Lung (tissue), 12 donors: Measurements from ENCODE around the gene HLA-DMA. TPM values are rescaled to one million over a fixed set of nuclear protein-coding genes. Genes with fewer than 3 reads are reported as not detected.
A peak's percentile ranks its signal among the peaks of the same experiment; 100 is the strongest.

Experiments used
- ATAC-seq: fragments of 200-7000 bp; cut with Tn5 transposase; one replicate; pipeline ENCODE4 v1.9.1; 2020; ENCODE audit warnings: moderate number of reproducible peaks; ENCODE audit not compliant: insufficient read depth, low FRiP score
- DNase-seq, 3 donors: peaks; one replicate each; pipeline ENCODE4 v3.0.0-alpha.2; 2013 to 2017
- H3K27ac ChIP-seq, 2 donors: one replicate each; pipeline ENCODE4 v1.5.1; 2013; ENCODE audit warnings: mild to moderate bottlenecking in 2 of 2, moderate library complexity in 2 of 2, control low read depth in 1 of 2, inconsistent platforms in 1 of 2, low read depth in 1 of 2, low read length in 1 of 2
- H3K27me3 ChIP-seq, 3 donors: one replicate each; pipeline ENCODE4 v1.5.1; 2013; ENCODE audit warnings: low read length in 2 of 3; ENCODE audit not compliant: control insufficient read depth in 3 of 3, insufficient read depth in 3 of 3
- H3K36me3 ChIP-seq, 4 donors: one replicate each; pipeline ENCODE4 v1.5.1; 2013; ENCODE audit warnings: low read length in 4 of 4, mild to moderate bottlenecking in 1 of 4, moderate library complexity in 1 of 4; ENCODE audit not compliant: control insufficient read depth in 4 of 4, insufficient read depth in 4 of 4
- H3K4me1 ChIP-seq, 5 donors: one replicate each; pipeline ENCODE4 v1.5.1; 2013; ENCODE audit warnings: low read length in 5 of 5, mild to moderate bottlenecking in 2 of 5, moderate library complexity in 1 of 5; ENCODE audit not compliant: control insufficient read depth in 5 of 5, insufficient read depth in 5 of 5
- H3K4me3 ChIP-seq: one replicate; pipeline ENCODE4 v1.5.1; 2013; ENCODE audit warnings: mild to moderate bottlenecking, control low read depth, moderate library complexity
- H3K9ac ChIP-seq, 2 donors: one replicate each; pipeline ENCODE4 v1.5.1; 2013; ENCODE audit warnings: low read length in 2 of 2, control low read depth in 1 of 2; ENCODE audit not compliant: insufficient read depth in 1 of 2
- H3K9me3 ChIP-seq, 4 donors: one replicate each; pipeline ENCODE4 v1.5.1; 2013; ENCODE audit warnings: low read length in 3 of 4, mild to moderate bottlenecking in 1 of 4, moderate library complexity in 1 of 4; ENCODE audit not compliant: control insufficient read depth in 4 of 4, insufficient read depth in 3 of 4
- CTCF ChIP-seq: IDR thresholded peaks from 2 replicates; pipeline ENCODE4 v1.5.1; 2012; ENCODE audit warnings: mild to moderate bottlenecking; ENCODE audit errors: control extremely low read depth, extremely low read depth
- WGBS, 2 donors: extraction: QIAGEN DNeasy Blood & Tissue Kit; methylation state at CpG; one replicate each; pipeline ENCODE4 v1.1.7; 2013; 5-methylcytosine and 5-hydroxymethylcytosine counted together
- polyA plus RNA-seq, 2 donors: library from polyadenylated mRNA; stranded (reverse); fragments of 200-250 nt; gene quantifications; one replicate each; pipeline ENCODE4 v1.2.1, GENCODE V29; 2013
- total RNA-seq, 2 donors: library from RNA; depleted of rRNA in 1 of 2; stranded (reverse); fragments of >200 nt in 1 of 2; gene quantifications; one replicate each; pipeline ENCODE4 v1.2.1, GENCODE V29; 2014 to 2021
- donor health status: control.
- donor health status: control.
- donor health status: Bipolar disorder and iron deficiency.
- donor health status: healthy.
- donor health status: DM: yes; HTN: yes; CAD: no.

HLA-DMA gene
- total and polyA plus RNA-seq, 4 donors: 76.8 to 240 (median 118) TPM

- Histone ChIP-seq H3K27ac (peak overlapping the region in 1 of 2 donors; percentile 57), H3K27me3 (peaks cover 0 to 22% (median 12%) of the 10 kb centered on the region in 3 donors), H3K9me3 (no peaks in the 10 kb centered on the region), H3K4me3 (no peak overlapping the region), H3K9ac (no peak overlapping the region), H3K36me3 (peaks cover 0 to 1% (median 0%) of the 10 kb centered on the region in 4 donors), H3K4me1 (peaks cover 0 to 1% (median 0%) of the 10 kb centered on the region in 5 donors)
- ATAC-seq (no peak), DNase-seq (no peak)
- WGBS, 2 donors: 48 to 72% methylated on average over 8 of the region's 8 CpGs
- no peak for TF ChIP-seq CTCF
Observed at GRCh38 chr6:32937230-32937633, 15.7 kb downstream of the HLA-DMA start.

DNA sequence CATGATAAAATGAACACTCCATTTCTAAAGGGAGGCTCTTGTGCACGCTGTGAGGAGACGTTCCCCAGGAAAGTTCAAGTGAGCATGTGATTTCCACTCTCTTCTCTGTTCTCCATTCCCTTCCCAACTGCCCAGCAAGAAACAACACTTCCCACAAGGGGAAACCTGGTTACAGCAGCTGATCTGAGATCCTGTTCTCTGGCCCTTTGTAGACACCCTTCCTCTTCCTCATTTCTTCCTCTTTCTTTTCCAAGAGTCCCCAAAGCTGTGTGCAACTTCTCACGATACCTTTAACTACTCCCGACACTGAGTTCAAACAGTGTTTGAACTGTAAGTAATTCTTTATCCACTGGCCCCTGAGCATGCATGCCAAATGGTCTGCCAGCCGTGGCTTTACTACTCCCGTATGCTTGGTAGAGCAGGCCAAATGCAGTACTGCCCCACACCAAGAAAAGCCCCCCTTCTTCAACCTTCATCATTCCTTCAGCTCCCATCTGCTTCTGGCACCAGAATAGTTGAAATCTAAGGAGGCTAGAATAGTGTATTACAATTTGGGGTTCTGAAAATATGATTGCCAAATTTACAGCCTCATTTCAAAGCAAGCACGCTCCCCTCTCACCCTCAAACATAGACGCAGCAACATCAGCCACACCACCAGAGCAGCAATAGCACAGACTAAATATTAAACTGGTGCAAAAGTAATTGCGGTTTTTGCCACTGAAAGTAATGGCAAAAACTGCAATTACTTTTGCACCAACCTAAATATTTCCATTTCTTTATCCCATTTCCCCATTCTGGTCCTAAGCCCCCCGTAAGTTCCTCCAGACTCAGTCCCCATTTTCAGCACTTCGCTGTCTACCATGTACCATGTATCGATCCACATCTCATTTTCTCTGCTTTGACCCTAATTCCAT lies 16.4 kb downstream of the HLA-DMA start:
- Histone ChIP-seq H3K36me3 (peaks cover 0 to 1% (median 0%) of the 10 kb centered on the region in 4 donors), H3K27ac (peak overlapping the region in 1 of 2 donors; percentile 57), H3K9me3 (no peaks in the 10 kb centered on the region), H3K27me3 (peaks cover 0 to 22% (median 12%) of the 10 kb centered on the region in 3 donors), H3K4me3 (no peak overlapping the region), H3K9ac (no peak overlapping the region), H3K4me1 (peaks cover 0 to under 1% (median 0%) of the 10 kb centered on the region in 5 donors)
- no peak for TF ChIP-seq CTCF
- ATAC-seq (no peak), DNase-seq (no peak)
- WGBS, 2 donors: 58 to 74% methylated on average over 12 of the region's 12 CpGs

DNA sequence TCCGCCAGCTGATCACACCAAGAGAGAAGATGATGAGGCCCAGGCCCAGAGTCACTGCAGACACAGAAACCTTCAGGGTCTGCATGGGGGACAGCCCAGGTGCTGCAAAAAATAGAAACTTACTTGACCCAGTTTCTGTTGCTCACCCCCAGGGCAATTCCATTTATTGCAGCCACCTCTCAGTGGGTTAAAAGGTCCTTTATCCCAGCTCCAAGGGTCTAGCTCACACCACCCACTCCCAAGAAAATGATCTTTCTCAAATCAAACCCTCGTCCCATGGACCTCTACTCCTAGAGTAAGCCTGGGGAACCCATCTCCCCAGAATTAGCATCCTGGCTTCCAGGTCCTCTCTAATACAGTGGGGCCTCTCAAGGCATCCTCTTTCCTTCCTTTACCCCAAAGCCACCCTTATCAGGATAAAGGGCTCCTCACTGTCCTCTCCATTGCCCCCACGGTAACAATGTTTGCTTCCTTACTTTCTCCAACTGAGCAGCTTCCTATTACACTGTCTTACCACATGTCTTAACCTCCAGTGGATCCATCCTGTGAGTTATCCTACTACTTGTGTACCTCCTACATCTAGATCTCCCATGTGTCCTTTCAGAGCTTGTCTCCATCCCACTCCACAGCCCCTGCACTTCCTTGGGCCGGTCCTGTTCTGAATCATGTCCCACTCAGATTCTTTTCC lies 17.2 kb downstream of the HLA-DMA start:
- H3K27me3 ChIP-seq: peaks cover 0 to 22% (median 12%) of the 10 kb centered on the region in 3 donors
- peaks cover 0 to 1% (median 0%) of the 10 kb centered on the region in 4 donors for H3K36me3 ChIP-seq
- ATAC-seq (no peak), DNase-seq (no peak)
- no peaks in the 10 kb centered on the region for H3K4me1 ChIP-seq
- H3K4me3 ChIP-seq: no peak overlapping the region
- no peaks in the 10 kb centered on the region for H3K9me3 ChIP-seq
- WGBS, 2 donors: 71 to 80% methylated on average over 4 of the region's 4 CpGs
- TF ChIP-seq CTCF: no peak
- H3K9ac ChIP-seq: no peak overlapping the region
- H3K27ac ChIP-seq: peak overlapping the region in 1 of 2 donors; percentile 52
